ENCODE data around the gene FAM13B.

The FAM13B gene

DNA sequence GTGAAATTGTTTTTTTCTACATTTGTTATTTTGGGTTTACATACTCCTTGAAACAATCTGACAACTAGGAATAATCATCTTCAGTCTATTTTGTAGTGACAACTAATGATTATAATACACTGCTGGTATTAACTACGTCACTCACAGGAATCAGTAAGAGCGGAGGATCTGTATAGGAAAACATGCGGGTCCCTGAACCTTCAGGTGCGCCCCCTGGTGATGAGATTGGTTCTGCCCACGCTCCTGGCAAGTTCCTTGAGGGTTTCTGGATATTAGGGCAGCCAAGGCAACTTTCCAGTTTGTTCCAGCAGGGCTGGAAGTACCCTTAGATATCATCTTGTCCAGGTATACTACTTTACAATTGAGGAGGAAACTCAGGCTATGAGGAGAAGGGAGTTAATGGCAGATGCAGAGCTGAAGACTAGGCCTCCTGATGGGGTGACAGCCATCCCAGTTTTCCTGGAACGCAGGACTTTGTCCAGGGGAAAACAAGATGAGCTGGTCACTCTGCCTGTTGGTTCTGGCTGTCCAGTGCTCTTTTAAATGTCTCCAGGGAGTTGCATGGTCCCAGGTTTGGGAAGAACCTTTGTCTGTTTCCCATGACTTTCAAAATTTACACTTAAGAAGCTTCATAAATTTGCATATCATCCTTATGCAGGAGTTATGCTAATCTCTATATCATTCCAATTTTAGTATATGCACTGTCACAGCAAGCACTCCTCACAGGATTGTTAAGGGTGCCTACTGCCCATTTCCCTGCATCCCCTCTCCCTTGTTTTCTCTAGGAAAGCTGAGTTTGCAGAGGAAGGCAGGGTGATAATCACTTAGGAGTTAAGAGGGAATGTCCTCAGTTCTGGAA is 36.1 kb upstream of the FAM13B start:
- TF ChIP-seq, protein P1, sequence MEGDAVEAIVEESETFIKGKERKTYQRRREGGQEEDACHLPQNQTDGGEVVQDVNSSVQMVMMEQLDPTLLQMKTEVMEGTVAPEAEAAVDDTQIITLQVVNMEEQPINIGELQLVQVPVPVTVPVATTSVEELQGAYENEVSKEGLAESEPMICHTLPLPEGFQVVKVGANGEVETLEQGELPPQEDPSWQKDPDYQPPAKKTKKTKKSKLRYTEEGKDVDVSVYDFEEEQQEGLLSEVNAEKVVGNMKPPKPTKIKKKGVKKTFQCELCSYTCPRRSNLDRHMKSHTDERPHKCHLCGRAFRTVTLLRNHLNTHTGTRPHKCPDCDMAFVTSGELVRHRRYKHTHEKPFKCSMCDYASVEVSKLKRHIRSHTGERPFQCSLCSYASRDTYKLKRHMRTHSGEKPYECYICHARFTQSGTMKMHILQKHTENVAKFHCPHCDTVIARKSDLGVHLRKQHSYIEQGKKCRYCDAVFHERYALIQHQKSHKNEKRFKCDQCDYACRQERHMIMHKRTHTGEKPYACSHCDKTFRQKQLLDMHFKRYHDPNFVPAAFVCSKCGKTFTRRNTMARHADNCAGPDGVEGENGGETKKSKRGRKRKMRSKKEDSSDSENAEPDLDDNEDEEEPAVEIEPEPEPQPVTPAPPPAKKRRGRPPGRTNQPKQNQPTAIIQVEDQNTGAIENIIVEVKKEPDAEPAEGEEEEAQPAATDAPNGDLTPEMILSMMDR (IDR thresholded peaks at IDR 0.05) = peak; percentile 74
- H3K27me3 ChIP-seq = peaks cover 8% of the 10 kb centered on the region
- H3K9me3 ChIP-seq = no peaks in the 10 kb centered on the region
- no peak overlapping the region for H3K27ac ChIP-seq
- no peaks in the 10 kb centered on the region for H3K36me3 ChIP-seq
- no peak overlapping the region for H3K4me3 ChIP-seq (ENCODE audit: low read depth in 1 of 2, low read length in 1 of 2)
- no peaks in the 10 kb centered on the region for H3K4me1 ChIP-seq (ENCODE audit: control insufficient read depth in 1 of 2, insufficient read depth in 1 of 2, low read depth in 1 of 2, low read length in 1 of 2)

DNA sequence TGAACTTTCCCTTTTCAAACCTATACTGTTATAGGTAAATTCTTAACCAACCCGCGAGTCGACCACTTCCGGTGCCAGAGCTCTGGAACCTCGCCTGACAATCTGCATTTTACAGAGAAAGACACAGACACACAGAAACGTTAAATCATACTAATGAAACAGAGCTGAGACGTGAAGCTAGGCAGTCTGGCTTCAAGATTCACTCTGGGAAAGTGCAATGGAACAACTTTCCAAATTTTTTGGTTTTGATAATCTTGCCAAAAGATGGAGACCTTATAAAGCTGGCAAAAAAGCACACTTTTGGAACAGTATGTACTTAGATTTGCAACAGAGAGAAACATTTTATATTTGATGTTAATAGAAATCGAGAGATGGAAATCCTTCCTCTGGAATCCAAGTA is 35.1 kb upstream of the FAM13B start:
- H3K4me1 ChIP-seq (ENCODE audit: control insufficient read depth in 1 of 2, insufficient read depth in 1 of 2, low read depth in 1 of 2, low read length in 1 of 2) = no peaks in the 10 kb centered on the region
- TF ChIP-seq, protein P1 (IDR thresholded peaks at IDR 0.05) = no peak
- H3K9me3 ChIP-seq = no peaks in the 10 kb centered on the region
- H3K27ac ChIP-seq = no peak overlapping the region
- H3K27me3 ChIP-seq = peaks cover 8% of the 10 kb centered on the region
- no peak overlapping the region for H3K4me3 ChIP-seq (ENCODE audit: low read depth in 1 of 2, low read length in 1 of 2)
- H3K36me3 ChIP-seq = no peaks in the 10 kb centered on the region

DNA sequence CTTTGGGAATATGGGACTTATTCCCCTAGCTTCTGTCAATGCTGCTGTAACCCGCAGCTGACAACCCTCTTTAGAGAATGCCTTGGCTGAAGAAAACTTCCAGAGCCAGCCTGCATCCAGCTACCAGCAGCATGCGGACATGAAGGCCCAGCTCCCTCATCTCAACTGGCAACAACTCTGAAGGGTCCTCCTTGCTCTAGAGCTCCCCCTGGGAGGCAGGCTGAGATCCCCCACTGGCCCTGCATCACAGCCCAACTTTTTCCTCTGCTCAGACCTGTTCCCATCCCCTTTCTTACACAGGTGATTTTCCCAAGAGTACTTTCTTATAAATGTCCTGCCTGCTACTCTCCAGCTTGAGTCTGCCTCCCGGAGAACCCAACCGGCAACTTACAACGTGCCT is 32.2 kb upstream of the FAM13B start:
- Histone ChIP-seq H3K36me3 (no peaks in the 10 kb centered on the region), H3K4me3 (ENCODE audit: low read depth in 1 of 2, low read length in 1 of 2) (no peak overlapping the region), H3K9me3 (no peaks in the 10 kb centered on the region), H3K27ac (no peak overlapping the region), H3K27me3 (no peaks in the 10 kb centered on the region), H3K4me1 (ENCODE audit: control insufficient read depth in 1 of 2, insufficient read depth in 1 of 2, low read depth in 1 of 2, low read length in 1 of 2) (no peaks in the 10 kb centered on the region)
- TF ChIP-seq, protein P1 (IDR thresholded peaks at IDR 0.05) = no peak

DNA sequence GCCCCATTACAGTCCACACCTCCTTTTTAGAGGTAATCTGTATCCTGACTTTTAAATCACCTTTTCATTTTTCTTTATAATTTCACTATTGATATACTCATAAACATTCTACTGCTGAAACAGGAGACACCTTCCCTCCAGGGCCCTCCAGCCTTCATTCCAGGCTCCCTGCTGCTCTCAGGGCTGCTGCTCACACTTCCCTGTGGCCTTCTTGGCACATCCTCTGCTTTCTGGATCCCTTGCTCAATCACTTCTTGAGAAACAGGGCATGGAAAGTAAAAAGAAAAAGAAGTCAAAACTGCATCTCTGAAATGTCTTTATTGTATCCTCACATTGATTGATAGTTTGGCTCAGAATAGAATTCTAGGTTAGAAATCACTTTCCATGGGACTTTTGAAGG is 31.6 kb upstream of the FAM13B start:
- no peaks in the 10 kb centered on the region for H3K36me3 ChIP-seq
- no peak overlapping the region for H3K4me3 ChIP-seq (ENCODE audit: low read depth in 1 of 2, low read length in 1 of 2)
- no peaks in the 10 kb centered on the region for H3K9me3 ChIP-seq
- no peak overlapping the region for H3K27ac ChIP-seq
- H3K4me1 ChIP-seq (ENCODE audit: control insufficient read depth in 1 of 2, insufficient read depth in 1 of 2, low read depth in 1 of 2, low read length in 1 of 2) = no peaks in the 10 kb centered on the region
- TF ChIP-seq, protein P1 (IDR thresholded peaks at IDR 0.05) = no peak
- no peaks in the 10 kb centered on the region for H3K27me3 ChIP-seq

DNA sequence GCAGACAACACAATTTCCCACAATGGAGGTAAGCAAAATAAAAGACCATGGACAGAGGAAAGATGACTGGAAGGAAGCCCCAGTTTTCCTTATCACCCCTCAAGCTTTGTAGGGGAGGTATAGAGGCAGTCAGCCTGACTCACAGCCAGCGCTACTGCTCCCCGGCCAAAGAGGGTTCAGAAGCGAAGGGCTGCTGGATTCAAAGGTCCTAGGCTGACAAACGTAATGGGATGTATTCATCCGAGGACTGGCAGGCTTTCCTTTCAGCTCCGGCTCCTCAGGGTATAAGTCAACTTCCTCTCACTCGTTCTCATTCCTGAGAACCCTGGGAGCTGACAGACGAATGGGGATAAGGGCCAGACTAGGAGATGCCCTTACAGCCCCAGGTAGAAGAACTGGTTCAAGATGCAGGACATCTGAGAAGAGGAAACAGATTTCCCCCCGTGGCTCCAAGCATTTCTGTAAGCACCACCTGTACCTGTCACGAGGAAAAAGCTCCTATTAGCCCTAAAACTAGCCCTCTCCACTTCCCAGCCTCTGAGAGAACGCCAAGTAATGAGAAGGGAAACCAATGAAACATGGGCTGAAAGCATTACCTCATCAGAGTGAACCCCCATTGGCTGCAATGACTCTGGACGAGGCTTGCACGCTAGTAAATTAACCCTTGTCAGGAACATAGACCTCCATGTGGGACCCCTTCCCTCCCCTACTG is 22.1 kb upstream of the FAM13B start:
- no peaks in the 10 kb centered on the region for H3K4me1 ChIP-seq (ENCODE audit: control insufficient read depth in 1 of 2, insufficient read depth in 1 of 2, low read depth in 1 of 2, low read length in 1 of 2)
- H3K27ac ChIP-seq = no peak overlapping the region
- H3K9me3 ChIP-seq = no peaks in the 10 kb centered on the region
- no peak overlapping the region for H3K4me3 ChIP-seq (ENCODE audit: low read depth in 1 of 2, low read length in 1 of 2)
- TF ChIP-seq, protein P1 (IDR thresholded peaks at IDR 0.05) = no peak
- H3K36me3 ChIP-seq = no peaks in the 10 kb centered on the region
- H3K27me3 ChIP-seq = peaks cover 20% of the 10 kb centered on the region
